Ovary (tissue), 3 donors: ENCODE measurements around the gene RASAL2.

ENCODE experiments used
- CTCF ChIP-seq, 3 donors: fragments of 450-650 bp in 2 of 3; fragments of 200-600 bp in 1 of 3; IDR thresholded peaks; one replicate each; pipeline versions ENCODE4 v1.5.1 to v1.8.0; 2016 to 2022; ENCODE audit warnings: antibody characterized with exemption in 3 of 3, mild to moderate bottlenecking in 1 of 3
- EP300 ChIP-seq: sonication (generic); formaldehyde crosslinking; IDR thresholded peaks from one replicate; pipeline ENCODE4 v1.6.1; 2017; ENCODE audit warnings: antibody characterized with exemption
- donor health status: DM: no; HTN: no; CAD: no.

- TF ChIP-seq CTCF (IDR thresholded peaks at IDR 0.05): no peak
- TF ChIP-seq EP300: no peak
These were observed 438.0 kb downstream of the RASAL2 start for GRCh38 chr1:178531887-178532286.
